Muscle of leg (tissue), 16 donors: Measurements from ENCODE around the gene NUP107. TPM values are rescaled to one million over a fixed set of nuclear protein-coding genes. Genes with fewer than 3 reads are reported as not detected.
"Not testable (repeated sequence)": the region's sequence is repeated elsewhere in the genome, so short reads cannot be mapped to it uniquely, and the experiment has no call there.

Experiments used
- DNase-seq: peaks from one replicate; pipeline ENCODE4 v3.0.0; 2013
- H3K27ac ChIP-seq: one replicate; pipeline ENCODE4 v1.5.1; 2013; ENCODE audit warnings: mild to moderate bottlenecking, low read length, control low read depth
- H3K27me3 ChIP-seq: one replicate; pipeline ENCODE4 v1.6.1; 2013; ENCODE audit warnings: low read length; ENCODE audit not compliant: control insufficient read depth, insufficient read depth
- H3K36me3 ChIP-seq: one replicate; pipeline ENCODE4 v1.6.1; 2013; ENCODE audit warnings: low read length; ENCODE audit not compliant: control insufficient read depth, insufficient read depth
- H3K4me1 ChIP-seq: one replicate; pipeline ENCODE4 v1.6.1; 2013; ENCODE audit warnings: low read length; ENCODE audit not compliant: control insufficient read depth, insufficient read depth
- H3K4me3 ChIP-seq: one replicate; pipeline ENCODE4 v1.5.1; 2013; ENCODE audit warnings: low read length, control low read depth
- H3K9me3 ChIP-seq: replicated peaks from 2 replicates; pipeline ENCODE4 v1.6.1; 2013; ENCODE audit warnings: low read depth, low read length; ENCODE audit not compliant: control insufficient read depth
- WGBS: methylation state at CpG from one replicate; pipeline ENCODE4 v1.1.5; 2013; ENCODE audit warnings: missing lambda C conversion rate; ENCODE audit not compliant: insufficient coverage; 5-methylcytosine and 5-hydroxymethylcytosine counted together
- long read RNA-seq, 11 donors: transcript quantifications; one replicate each; lab custom pipeline, GENCODE V29; 2026
- polyA plus RNA-seq, 8 donors: library from polyadenylated mRNA; unstranded; fragments of 120-200 nt; gene quantifications; one replicate each; pipeline versions ENCODE4 v1.2.1 to v1.2.3, GENCODE V29; 2013; ENCODE audit warnings: inconsistent platforms in 1 of 8, low replicate concordance in 1 of 8; ENCODE audit not compliant: insufficient read length in 8 of 8, insufficient read depth in 1 of 8
- total RNA-seq: library from RNA; stranded (reverse); fragments of 120-200 nt; gene quantifications from one replicate; pipeline ENCODE4 v1.2.4, GENCODE V29; 2013

NUP107 gene
- total RNA-seq (50.2 TPM), polyA plus RNA-seq (10 to 100 TPM; 35.3 to 50.0 (median 43.4) TPM)
- long read RNA-seq, donor 1 = 0 reads
- long read RNA-seq, donor 2, full-length matches to known transcripts = 1 of 1 reads
- long read RNA-seq, donor 2, partial matches to known transcripts = 0 of 1 reads
- long read RNA-seq, donor 2, other reads (novel, unspliced or antisense) = 0 of 1 reads
- long read RNA-seq, donor 3, full-length matches to known transcripts = 6 of 22 reads
- long read RNA-seq, donor 3, partial matches to known transcripts = 16 of 22 reads
- long read RNA-seq, donor 3, other reads (novel, unspliced or antisense) = 0 of 22 reads
- long read RNA-seq, donor 4, full-length matches to known transcripts = 4 of 4 reads
- long read RNA-seq, donor 4, partial matches to known transcripts = 0 of 4 reads
- long read RNA-seq, donor 4, other reads (novel, unspliced or antisense) = 0 of 4 reads
- long read RNA-seq, donor 5, full-length matches to known transcripts = 5 of 17 reads
- long read RNA-seq, donor 5, partial matches to known transcripts = 12 of 17 reads
- long read RNA-seq, donor 5, other reads (novel, unspliced or antisense) = 0 of 17 reads
- long read RNA-seq, donor 6, full-length matches to known transcripts = 4 of 13 reads
- long read RNA-seq, donor 6, partial matches to known transcripts = 9 of 13 reads
- long read RNA-seq, donor 6, other reads (novel, unspliced or antisense) = 0 of 13 reads
- long read RNA-seq, donor 7, full-length matches to known transcripts = 3 of 12 reads
- long read RNA-seq, donor 7, partial matches to known transcripts = 9 of 12 reads
- long read RNA-seq, donor 7, other reads (novel, unspliced or antisense) = 0 of 12 reads
- long read RNA-seq, donor 8, full-length matches to known transcripts = 2 of 9 reads
- long read RNA-seq, donor 8, partial matches to known transcripts = 7 of 9 reads
- long read RNA-seq, donor 8, other reads (novel, unspliced or antisense) = 0 of 9 reads
- long read RNA-seq, donor 9, partial matches to known transcripts = 11 of 11 reads
- long read RNA-seq, donor 9, other reads (novel, unspliced or antisense) = 0 of 11 reads
- long read RNA-seq, donor 10, full-length matches to known transcripts = 7 of 39 reads
- long read RNA-seq, donor 10, partial matches to known transcripts = 32 of 39 reads
- long read RNA-seq, donor 10, other reads (novel, unspliced or antisense) = 0 of 39 reads
- long read RNA-seq, donor 11, full-length matches to known transcripts = 4 of 12 reads
- long read RNA-seq, donor 11, partial matches to known transcripts = 8 of 12 reads
- long read RNA-seq, donor 11, other reads (novel, unspliced or antisense) = 0 of 12 reads

DNA sequence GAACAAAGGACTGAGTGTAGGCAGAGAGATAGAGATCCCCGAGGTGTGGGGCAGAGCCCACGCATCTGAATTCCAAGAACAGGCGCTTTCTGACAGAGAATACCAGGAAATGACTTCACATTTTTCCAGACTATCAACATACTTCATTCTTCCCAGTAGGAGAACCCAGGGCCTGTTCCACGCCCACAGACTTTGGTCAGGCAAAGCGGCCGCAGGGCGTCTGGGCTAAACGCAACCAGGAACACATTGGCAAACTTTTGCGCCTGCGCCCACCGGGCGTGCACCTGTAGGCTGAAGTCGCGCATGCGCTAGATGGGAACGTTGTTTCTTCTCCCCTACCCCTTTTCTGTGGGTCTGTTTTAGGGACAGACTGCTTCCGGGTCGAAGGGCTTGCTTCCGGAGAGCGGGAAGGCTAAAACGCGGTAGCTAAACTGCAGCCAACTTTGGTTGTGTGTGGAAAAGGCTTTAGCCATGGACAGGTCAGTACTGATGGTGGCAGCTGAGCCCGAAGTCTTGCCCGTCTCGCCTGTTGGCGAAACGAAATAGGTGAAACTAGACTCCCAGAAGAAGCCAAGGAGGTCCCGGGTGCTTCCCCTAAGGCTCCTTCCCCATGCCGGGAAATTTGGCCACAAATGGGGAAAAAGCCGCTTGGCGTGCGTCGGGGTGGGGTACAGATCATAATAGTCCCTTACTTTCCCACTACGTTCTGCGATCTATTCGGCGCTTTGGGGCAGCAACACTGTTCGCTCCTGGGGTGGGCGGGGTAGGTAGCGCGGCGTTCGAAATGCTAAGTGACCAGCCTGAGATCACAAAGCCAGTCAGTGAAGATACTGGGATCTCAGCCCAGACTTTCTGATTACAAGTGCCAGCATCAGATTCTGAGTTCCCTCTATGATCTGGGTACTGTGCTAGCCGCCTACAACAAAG is at the start of gene NUP107:
Gene NUP107, plus strand, starts transcription at position 384 of the 927 bp plus-strand sequence. Its CDS starts 88 bp downstream, at position 472.
- Histone ChIP-seq H3K27ac (peak within 1 kb of the TSS; percentile 67), H3K36me3 (peaks cover 7% of the 10 kb centered on the region), H3K4me3 (peak within 1 kb of the TSS; percentile 65), H3K27me3 (no peaks in the 10 kb centered on the region), H3K4me1 (peaks cover 2% of the 10 kb centered on the region), H3K9me3 (no peaks in the 10 kb centered on the region)
- DNase-seq = peak; percentile 99
- 1% methylated on average over 28 of the region's 44 CpGs for WGBS

DNA sequence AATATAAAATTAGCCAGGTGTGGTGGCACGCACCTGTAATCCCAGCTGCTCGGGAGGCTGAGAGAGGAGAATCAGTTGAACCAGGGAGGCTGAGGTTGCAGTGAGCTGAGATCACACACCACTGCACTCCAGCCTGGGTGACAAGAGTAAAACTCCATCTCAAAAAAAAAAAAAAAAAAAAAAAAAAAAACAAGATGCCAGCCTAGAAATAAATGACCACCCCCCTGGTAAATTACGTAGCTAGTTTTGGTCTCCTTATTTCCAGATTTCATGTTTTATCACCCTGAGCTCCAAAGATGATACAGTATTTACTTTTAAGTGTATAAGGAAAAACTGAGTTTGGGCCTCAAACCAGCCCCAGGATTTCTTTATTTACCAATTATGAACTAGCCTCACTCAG is 49.3 kb upstream of the NUP107 start:
- H3K36me3 ChIP-seq, H3K27me3 ChIP-seq, H3K4me1 ChIP-seq, DNase-seq, H3K27ac ChIP-seq, H3K4me3 ChIP-seq, H3K9me3 ChIP-seq: not testable (repeated sequence)
- WGBS = no CpG with 5 or more reads among the region's 3 CpGs

- no peaks in the 10 kb centered on the region for H3K4me1 ChIP-seq
- no peaks in the 10 kb centered on the region for H3K27me3 ChIP-seq
- H3K4me3 ChIP-seq = no peak overlapping the region
- H3K9me3 ChIP-seq = no peaks in the 10 kb centered on the region
- peaks cover 2% of the 10 kb centered on the region for H3K36me3 ChIP-seq
- DNase-seq = peak; percentile 18
- no peak overlapping the region for H3K27ac ChIP-seq
- no CpG with 5 or more reads among the region's 3 CpGs for WGBS
Measured at GRCh38 chr12:68638171-68638570, 48.6 kb upstream of the NUP107 start.

DNA sequence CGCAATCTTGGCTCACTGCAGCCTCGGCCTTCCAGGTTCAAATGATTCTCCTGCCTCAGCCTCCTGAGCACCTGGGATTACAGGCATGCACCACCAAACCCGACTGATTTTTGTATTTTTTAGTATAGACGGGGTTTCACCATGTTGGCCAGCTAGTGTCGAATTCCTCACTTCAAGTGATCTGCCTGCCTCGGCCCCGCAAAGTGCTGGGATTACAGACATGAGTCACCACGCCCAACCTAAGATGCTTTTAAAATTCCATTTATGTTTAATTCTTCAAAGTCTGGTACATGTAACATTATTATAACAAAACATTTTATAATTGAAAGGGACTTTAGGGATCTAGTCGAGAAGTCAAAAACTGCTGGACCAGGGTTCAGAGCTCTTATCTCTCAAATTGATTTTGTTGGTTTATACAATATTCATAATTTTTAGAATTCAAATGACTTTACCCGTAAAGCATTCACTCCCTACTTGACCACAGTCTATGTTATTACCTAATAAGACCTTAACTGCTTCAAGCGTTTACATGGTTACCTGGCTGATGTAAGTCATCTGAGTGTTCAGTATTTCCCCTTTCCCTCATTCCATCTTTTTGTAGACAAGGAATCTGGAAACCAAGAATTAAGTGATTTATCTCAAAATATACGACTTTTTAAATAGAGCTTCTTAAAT is 47.9 kb upstream of the NUP107 start:
- no peak for DNase-seq
- no peaks in the 10 kb centered on the region for H3K27me3 ChIP-seq
- H3K27ac ChIP-seq = no peak overlapping the region
- no peaks in the 10 kb centered on the region for H3K4me1 ChIP-seq
- WGBS = 43% methylated on average over 1 of the region's 12 CpGs
- peaks cover 2% of the 10 kb centered on the region for H3K36me3 ChIP-seq
- H3K9me3 ChIP-seq = no peaks in the 10 kb centered on the region
- no peak overlapping the region for H3K4me3 ChIP-seq

- H3K9me3 ChIP-seq = no peaks in the 10 kb centered on the region
- no peak overlapping the region for H3K4me3 ChIP-seq
- H3K4me1 ChIP-seq = no peaks in the 10 kb centered on the region
- WGBS = no CpG with 5 or more reads among the region's 1 CpG
- H3K36me3 ChIP-seq = peaks cover 2% of the 10 kb centered on the region
- no peaks in the 10 kb centered on the region for H3K27me3 ChIP-seq
- H3K27ac ChIP-seq = no peak overlapping the region
- no peak for DNase-seq
Measured at GRCh38 chr12:68639396-68639767, 47.4 kb upstream of the NUP107 start.

DNA sequence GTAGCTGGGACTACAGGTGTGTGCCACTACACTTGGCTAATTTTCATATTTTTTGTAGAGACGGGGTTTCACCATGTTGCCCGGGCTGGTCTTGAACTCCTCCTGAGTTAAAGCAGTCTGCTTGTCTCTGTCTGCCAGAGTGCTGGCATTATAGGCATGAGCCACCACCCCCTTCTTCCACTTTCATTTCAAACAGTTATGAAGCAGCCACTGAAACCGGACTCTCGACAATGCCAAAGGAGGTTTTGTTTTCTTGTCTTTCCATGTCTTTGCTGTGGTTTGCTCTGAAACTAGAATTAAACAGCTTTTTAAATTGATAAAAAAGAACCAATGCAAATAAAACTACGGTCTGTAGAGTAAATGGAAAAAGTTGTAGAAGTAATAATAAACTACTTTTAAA is 45.6 kb upstream of the NUP107 start:
- peaks cover 2% of the 10 kb centered on the region for H3K36me3 ChIP-seq
- H3K27ac ChIP-seq = no peak overlapping the region
- DNase-seq = no peak
- WGBS = 42% methylated on average over 2 of the region's 5 CpGs
- no peaks in the 10 kb centered on the region for H3K27me3 ChIP-seq
- no peaks in the 10 kb centered on the region for H3K4me1 ChIP-seq
- H3K9me3 ChIP-seq = no peaks in the 10 kb centered on the region
- no peak overlapping the region for H3K4me3 ChIP-seq

DNA sequence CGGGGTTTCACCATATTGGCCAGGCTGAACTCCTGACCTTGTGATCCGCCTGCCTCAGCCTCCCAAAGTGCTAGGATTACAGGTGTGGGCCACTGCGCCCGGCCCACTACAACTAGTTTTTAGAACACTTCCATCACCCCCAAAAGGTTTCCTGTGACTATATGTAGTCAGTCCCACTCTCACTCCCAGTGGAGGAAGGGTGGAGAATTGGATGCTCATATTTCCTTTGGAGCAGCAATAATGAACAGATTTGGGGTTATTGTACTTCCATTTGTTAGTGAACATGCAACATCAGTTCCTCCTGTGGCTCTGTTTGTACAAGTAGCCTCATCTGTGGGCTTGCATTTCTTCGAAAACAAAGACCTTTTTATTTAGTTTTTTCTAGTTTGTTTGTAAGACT is 40.3 kb upstream of the NUP107 start:
- Histone ChIP-seq H3K4me3 (no peak overlapping the region), H3K36me3 (peaks cover 8% of the 10 kb centered on the region), H3K4me1 (no peaks in the 10 kb centered on the region), H3K27ac (no peak overlapping the region), H3K9me3 (no peaks in the 10 kb centered on the region), H3K27me3 (no peaks in the 10 kb centered on the region)
- no peak for DNase-seq
- WGBS = no CpG with 5 or more reads among the region's 5 CpGs

DNA sequence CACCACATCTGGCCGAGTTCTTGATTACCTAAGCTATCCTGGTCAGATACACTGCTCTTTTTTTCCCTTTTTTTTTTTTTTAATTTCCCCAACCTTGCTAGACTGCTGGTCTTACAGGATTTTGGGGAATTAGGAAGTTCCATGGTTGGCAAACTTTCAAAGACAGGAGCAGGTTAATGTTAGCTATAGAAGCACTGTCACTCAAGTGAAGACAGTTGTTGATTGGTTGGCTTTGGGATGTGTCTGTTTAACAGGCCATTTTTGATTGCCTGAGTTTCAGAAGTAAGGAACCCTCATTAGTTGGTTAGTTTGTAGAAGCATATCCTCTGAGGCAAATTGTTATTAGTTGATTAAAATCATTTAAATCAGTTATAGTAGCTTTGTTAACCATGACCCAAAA is 39.3 kb upstream of the NUP107 start:
- Histone ChIP-seq H3K4me1 (no peaks in the 10 kb centered on the region), H3K9me3 (no peaks in the 10 kb centered on the region), H3K27me3 (no peaks in the 10 kb centered on the region), H3K27ac (no peak overlapping the region), H3K36me3 (peaks cover 15% of the 10 kb centered on the region), H3K4me3 (no peak overlapping the region)
- DNase-seq = no peak
- no CpG with 5 or more reads among the region's 1 CpG for WGBS

- no CpG with 5 or more reads among the region's 3 CpGs for WGBS
Measured at GRCh38 chr12:68648179-68648578, 38.6 kb upstream of the NUP107 start.

More at GRCh38 chr12:68648179-68648578, 38.6 kb upstream of the NUP107 start:
- Histone ChIP-seq H3K27me3 (no peaks in the 10 kb centered on the region), H3K4me1 (no peaks in the 10 kb centered on the region), H3K4me3 (no peak overlapping the region), H3K9me3 (no peaks in the 10 kb centered on the region), H3K27ac (no peak overlapping the region), H3K36me3 (peaks cover 22% of the 10 kb centered on the region)
- no peak for DNase-seq
